Measurements from ENCODE around the gene MAG. TPM values are rescaled to one million over a fixed set of nuclear protein-coding genes. Genes with fewer than 3 reads are reported as not detected.

MAG gene
- total and polyA plus RNA-seq, 2 of the 8 experiments (the other 6 are each of a cell fraction or from before 2014, with no cell fraction given) = 0.20 to 1.3 TPM

- H3K9ac ChIP-seq (replicated peaks in 1 of 4; ENCODE audit: extremely low read depth in 1 of 4, low read depth in 3 of 4, low read length in 3 of 4) = no peak overlapping the region
- H3K79me2 ChIP-seq (ENCODE audit: control insufficient read depth in 1 of 2, insufficient read depth in 2 of 2, low read length in 2 of 2) = no peaks in the 10 kb centered on the region
- H2BK5ac ChIP-seq (ENCODE audit: low read depth, low read length) = no peak overlapping the region
- H2BK15ac ChIP-seq (ENCODE audit: low read length) = no peak overlapping the region
- no peak for FAIRE-seq
- 0 out of 4 replicates have a peak, but pooled peaks cover 0 to 2% of the 10 kb centered on the region in 2 experiments for H3K9me3 ChIP-seq (ENCODE audit: insufficient read depth in 2 of 2, low read depth in 1 of 2, low read length in 1 of 2)
- no peak overlapping the region for H4K8ac ChIP-seq (ENCODE audit: extremely low read depth, insufficient read depth, low read length)
- no peak for TF ChIP-seq CTBP2 (IDR thresholded peaks at IDR 0.05; ENCODE audit: borderline replicate concordance, insufficient read depth, insufficient read length, low read length)
- TF ChIP-seq KDM1A (IDR thresholded peaks at IDR 0.05; ENCODE audit: borderline replicate concordance, low read length) = peak; percentile 20; the same call in 1 of the 2 replicates
- H3K36me3 ChIP-seq (ENCODE audit: control insufficient read depth in 2 of 4, insufficient read depth in 4 of 4, low read length in 3 of 4) = no peaks in the 10 kb centered on the region
- no peaks in the 10 kb centered on the region for H3K79me1 ChIP-seq (ENCODE audit: low read depth, low read length)
- no peak overlapping the region for H2AFZ ChIP-seq (ENCODE audit: low read length)
- no peaks in the 10 kb centered on the region for H3K23me2 ChIP-seq (ENCODE audit: low read depth, low read length)
- H3K4me2 ChIP-seq (ENCODE audit: insufficient read depth in 1 of 2, low read depth in 2 of 2, low read length in 2 of 2) = no peak overlapping the region
- DNase-seq (ENCODE audit: low read depth in 1 of 2, low spot score in 2 of 2) = no peak
- no peak overlapping the region for H2BK120ac ChIP-seq (replicated peaks; ENCODE audit: low read depth, low read length)
- 89% methylated on average over 9 of the region's 9 CpGs; no CpG with 5 or more reads in 1 of the 2 experiments for WGBS, 2 experiments (ENCODE audit: extremely low coverage in 1 of 2, insufficient coverage in 1 of 2, insufficient read length in 1 of 2, insufficient replicate concordance in 2 of 2, low coverage in 1 of 2, low lambda C conversion rate in 2 of 2, missing lambda C conversion rate in 1 of 2)
- H3K27me3 ChIP-seq (replicated peaks in 1 of 4; ENCODE audit: control insufficient read depth in 3 of 4, extremely low read depth in 1 of 4, insufficient read depth in 3 of 4, low read length in 3 of 4) = no peaks in the 10 kb centered on the region
- no peak overlapping the region for H4K5ac ChIP-seq (ENCODE audit: insufficient read length, low read depth, low read length)
- H2AK5ac ChIP-seq (ENCODE audit: low read depth, low read length) = no peak overlapping the region
- H4K20me1 ChIP-seq (replicated peaks in 1 of 2; ENCODE audit: control insufficient read depth in 1 of 2, insufficient read depth in 2 of 2, low read length in 2 of 2) = no peaks in the 10 kb centered on the region
- H3K4me3 ChIP-seq (ENCODE audit: extremely low read depth in 1 of 4, insufficient read depth in 2 of 4, low read depth in 3 of 4, low read length in 4 of 4) = no peak overlapping the region
- H3K27ac ChIP-seq (ENCODE audit: low read depth, low read length) = no peak overlapping the region
- H3K4ac ChIP-seq (replicated peaks; ENCODE audit: insufficient read length, low read depth, low read length) = no peak overlapping the region
- H2BK12ac ChIP-seq (ENCODE audit: low read depth, low read length) = no peak overlapping the region
- H3K14ac ChIP-seq (ENCODE audit: insufficient read length) = no peak overlapping the region
- no peak overlapping the region for H3K56ac ChIP-seq (replicated peaks; ENCODE audit: insufficient read length, low read depth, low read length)
- CTCF ChIA-PET (ENCODE audit: partially characterized antibody) = interaction anchor here (1.3 kb wide), 1 partner anchor 15 kb away, joined by 4 read pairs; no protein-coding TSS in a partner anchor
- no peak overlapping the region for H3K23ac ChIP-seq (ENCODE audit: insufficient read length)
- H3K18ac ChIP-seq (ENCODE audit: extremely low read depth, low read length) = no peak overlapping the region
- POLR2A ChIA-PET (ENCODE audit: partially characterized antibody) = no interaction called here
- no peak overlapping the region for H2BK20ac ChIP-seq (ENCODE audit: low read length)
- no peak overlapping the region for H4K91ac ChIP-seq (replicated peaks; ENCODE audit: insufficient read length, low read length)
- no peaks in the 10 kb centered on the region for H3K4me1 ChIP-seq (replicated peaks in 1 of 4; ENCODE audit: control insufficient read depth in 3 of 4, insufficient read depth in 4 of 4, low read length in 3 of 4)
These were observed 30.1 kb downstream of the MAG start for GRCh38 chr19:35322014-35322413.

Data from H1 (cell line).